HCT116 (cell line): ENCODE data around the gene CD74. TPM values are rescaled to one million over a fixed set of nuclear protein-coding genes. Genes with fewer than 3 reads are reported as not detected.

Source experiments
- ATAC-seq: fragments of 200-7000 bp; cut with Tn5 transposase; 2 replicates; pipeline ENCODE4 v1.9.1; 2020; ENCODE audit warnings: mild to moderate bottlenecking, moderate library complexity
- BruUV-seq: library from RNA; stranded (reverse); fragments of 400-500 nt; replicated peaks from 2 replicates; lab custom pipeline; 2021; lab: Mats Ljungman, UMichigan
- CTCF ChIA-PET: fragments of 300-600 bp; sonication (Branson Sonifier 250); formaldehyde crosslinking; loops from one replicate; lab custom pipeline; 2021; ENCODE audit warnings: antibody characterized with exemption; lab: Charles Lee
- POLR2A ChIA-PET: fragments of 300-600, 350-600 bp; sonication (Branson Sonifier 250); formaldehyde crosslinking; loops from one replicate; lab custom pipeline; 2021; ENCODE audit warnings: antibody characterized with exemption; lab: Charles Lee
- RAD21 ChIA-PET, 2 experiments: fragments of 300-600 bp; sonication (Branson Sonifier 250); formaldehyde crosslinking; loops; one replicate each; lab custom pipeline; 2023; ENCODE audit warnings: low total read pairs in 2 of 2; ENCODE audit not compliant: uncharacterized antibody in 2 of 2, unreplicated experiment in 2 of 2, low non-redundant PET in 1 of 2; lab: Charles Lee
- DNase-seq: peaks from one replicate; pipeline ENCODE4 v3.0.0-alpha.2; 2010; ENCODE audit warnings: low read depth, low spot score
- H2AFZ ChIP-seq: fragments of 200-600 bp; shearing (Covaris generic), sonication (generic); 2 replicates; pipeline ENCODE4 v1.6.1; 2017; ENCODE audit warnings: low read depth, mixed run types, mixed read lengths, antibody characterized with exemption, low read length; ENCODE audit not compliant: poor library complexity, severe bottlenecking
- H3K27ac ChIP-seq: 2 replicates; pipeline ENCODE4 v1.5.1; 2012; ENCODE audit warnings: low read depth, low read length
- H3K27me3 ChIP-seq: fragments of 200-600 bp; sonication (generic); 2 replicates; pipeline ENCODE4 v1.6.1; 2016; ENCODE audit warnings: mixed run types, low read length, mixed read lengths; ENCODE audit not compliant: insufficient read depth
- H3K36me3 ChIP-seq, 2 experiments: fragments of 200-500 bp in 1 of 2; fragments of 200-600 bp in 1 of 2; sonication (Bioruptor generic) in 1 of 2; sonication (generic) in 1 of 2; 2 replicates each; pipeline versions ENCODE4 v1.5.1 to v1.6.1; 2014 to 2016; ENCODE audit warnings: low read length in 2 of 2, inconsistent platforms in 1 of 2, mixed read lengths in 1 of 2, mixed run types in 1 of 2; ENCODE audit not compliant: insufficient read depth in 2 of 2, control insufficient read depth in 1 of 2
- H3K4me1 ChIP-seq, 2 experiments: fragments of 200-600 bp in 1 of 2; sonication (generic) in 1 of 2; 2 replicates each; pipeline versions ENCODE4 v1.5.1 to v1.6.1; 2012 to 2017; ENCODE audit warnings: low read length in 2 of 2, inconsistent platforms in 1 of 2, mild to moderate bottlenecking in 1 of 2, mixed read lengths in 1 of 2, mixed run types in 1 of 2, moderate library complexity in 1 of 2; ENCODE audit not compliant: insufficient read depth in 2 of 2, control insufficient read depth in 1 of 2
- H3K4me2 ChIP-seq: fragments of 200-600 bp; sonication (generic); 2 replicates; pipeline ENCODE4 v1.6.1; 2017; ENCODE audit warnings: mixed run types, low read length, mixed read lengths
- H3K4me3 ChIP-seq, 2 experiments: fragments of 200-600 bp in 1 of 2; sonication (generic) in 1 of 2; replicated peaks in 1 of 2; 2 replicates each; pipeline ENCODE4 v1.5.1; 2011 to 2016; ENCODE audit warnings: low read length in 2 of 2, control low read depth in 1 of 2, low read depth in 1 of 2, mild to moderate bottlenecking in 1 of 2, mixed read lengths in 1 of 2, mixed run types in 1 of 2
- H3K79me2 ChIP-seq: fragments of 200-600 bp; sonication (generic); 2 replicates; pipeline ENCODE4 v1.6.1; 2017; ENCODE audit warnings: mild to moderate bottlenecking, mixed run types, low read length, moderate library complexity, mixed read lengths; ENCODE audit not compliant: insufficient read depth
- H3K9ac ChIP-seq: fragments of 200-600 bp; sonication (generic); 2 replicates; pipeline ENCODE4 v1.6.1; 2016; ENCODE audit warnings: low read length, mixed read lengths
- H3K9me2 ChIP-seq: fragments of 200-600 bp; sonication (generic), shearing (Covaris generic); 2 replicates; pipeline ENCODE4 v1.6.1; 2017; ENCODE audit warnings: mixed run types, mild to moderate bottlenecking, moderate library complexity; ENCODE audit not compliant: insufficient read depth
- H3K9me3 ChIP-seq, 2 experiments: fragments of 200-500 bp in 1 of 2; fragments of 200-600 bp in 1 of 2; sonication (Bioruptor generic) in 1 of 2; sonication (generic) in 1 of 2; 2 replicates each; pipeline ENCODE4 v1.6.1; 2014 to 2017; ENCODE audit warnings: low read length in 2 of 2, mixed read lengths in 2 of 2, inconsistent platforms in 1 of 2, low read depth in 1 of 2, mild to moderate bottlenecking in 1 of 2, mixed run types in 1 of 2, moderate library complexity in 1 of 2; ENCODE audit not compliant: control insufficient read depth in 1 of 2, insufficient read depth in 1 of 2
- H4K20me1 ChIP-seq: fragments of 200-600 bp; sonication (generic), shearing (Covaris generic); 2 replicates; pipeline ENCODE4 v1.6.1; 2017; ENCODE audit warnings: mixed run types, mild to moderate bottlenecking, moderate library complexity; ENCODE audit not compliant: insufficient read depth
- ATF3 ChIP-seq: IDR thresholded peaks from 2 replicates; pipeline ENCODE4 v1.6.1; 2012
- EGR1 ChIP-seq: IDR thresholded peaks from 2 replicates; pipeline ENCODE4 v1.6.1; 2012; ENCODE audit warnings: low read depth
- EZH2phosphoT487 ChIP-seq: fragments of 200-600 bp; IDR thresholded peaks from 2 replicates; pipeline ENCODE4 v1.6.1; 2018; ENCODE audit warnings: antibody characterized with exemption, borderline replicate concordance
- FOSL1 ChIP-seq: IDR thresholded peaks from 2 replicates; pipeline ENCODE4 v1.6.1; 2012; ENCODE audit warnings: low read depth
- JUND ChIP-seq: IDR thresholded peaks from 2 replicates; pipeline ENCODE4 v1.6.1; 2012
- MAX ChIP-seq: IDR thresholded peaks from 2 replicates; pipeline ENCODE4 v1.6.1; 2012
- POLR2A ChIP-seq: IDR thresholded peaks from 2 replicates; pipeline ENCODE4 v1.7.0; 2011; ENCODE audit warnings: borderline replicate concordance; ENCODE audit not compliant: insufficient read depth, insufficient read length; ENCODE audit errors: extremely low read depth
- POLR2AphosphoS5 ChIP-seq: IDR thresholded peaks from 2 replicates; pipeline ENCODE4 v1.6.1; 2011; ENCODE audit warnings: mild to moderate bottlenecking, low read depth, low read length, moderate library complexity
- REST ChIP-seq: IDR thresholded peaks from 2 replicates; pipeline ENCODE4 v1.6.1; 2012; ENCODE audit warnings: low read depth
- SIN3A ChIP-seq: IDR thresholded peaks from 2 replicates; pipeline ENCODE4 v1.6.1; 2012; ENCODE audit warnings: low read depth
- ZFX ChIP-seq: fragments of 450-650 bp; IDR thresholded peaks from 2 replicates; pipeline ENCODE4 v1.6.1; 2017
- intact Hi-C: fragments of 100-400 bp; cut with micrococcal nuclease; formaldehyde crosslinking; loops from 2 replicates; pipeline ENCODE4 v1.10.0; 2022
- total RNA-seq: library from RNA; stranded (reverse); gene quantifications from one replicate; pipeline ENCODE4 v1.2.1, GENCODE V29; 2021; ENCODE audit not compliant: unreplicated experiment
- TF ChIP-seq, protein P1 (sequence below): IDR thresholded peaks from 2 replicates; pipeline ENCODE4 v1.6.1; 2011; ENCODE audit warnings: mild to moderate bottlenecking, low read length, moderate library complexity; ENCODE audit not compliant: insufficient replicate concordance; ENCODE audit errors: extremely low read depth

CD74 gene
- total RNA-seq, 1 experiment from 2014 or later = 8.9 TPM

DNA sequence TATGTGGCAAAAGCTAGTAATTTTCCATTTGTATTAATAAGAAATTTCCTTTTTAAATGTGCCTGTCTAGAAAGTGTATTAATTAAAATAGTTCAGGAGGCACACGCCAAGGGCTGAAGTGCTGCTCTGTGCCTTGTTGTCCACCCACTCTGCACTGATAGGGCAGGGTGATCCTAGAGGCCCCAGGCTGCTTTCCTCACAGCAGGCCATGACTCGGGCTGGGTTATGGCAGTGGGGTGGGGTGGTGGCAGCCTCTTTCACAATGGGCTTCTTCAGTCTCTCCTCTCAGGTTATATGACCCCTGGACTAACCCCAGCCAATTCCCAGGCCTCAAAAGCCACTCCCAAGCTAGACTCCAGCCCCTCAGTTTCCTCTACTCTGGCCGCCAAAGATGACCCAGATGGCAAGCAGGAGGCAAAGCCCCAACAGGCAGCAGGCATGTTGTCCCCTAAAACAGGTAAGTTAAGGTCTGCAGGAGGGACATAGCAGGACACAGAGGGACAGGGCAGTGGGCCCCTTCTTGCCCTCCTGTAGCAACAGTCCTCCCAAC lies 19.5 kb downstream of the CD74 start:
- no TSS peak for BruUV-seq
- H3K79me2 ChIP-seq = no peaks in the 10 kb centered on the region; the same call in 1 of the 2 replicates
- ATAC-seq (no peak), DNase-seq (no peak)
- RAD21 ChIA-PET = no interaction called here
- H3K27ac ChIP-seq = no peak overlapping the region
- H2AFZ ChIP-seq = no peak overlapping the region
- no peaks in the 10 kb centered on the region for H3K4me1 ChIP-seq
- no peak for TF ChIP-seq POLR2AphosphoS5
- TF ChIP-seq SIN3A = no peak
- no peak for TF ChIP-seq EGR1
- TF ChIP-seq, protein P1, sequence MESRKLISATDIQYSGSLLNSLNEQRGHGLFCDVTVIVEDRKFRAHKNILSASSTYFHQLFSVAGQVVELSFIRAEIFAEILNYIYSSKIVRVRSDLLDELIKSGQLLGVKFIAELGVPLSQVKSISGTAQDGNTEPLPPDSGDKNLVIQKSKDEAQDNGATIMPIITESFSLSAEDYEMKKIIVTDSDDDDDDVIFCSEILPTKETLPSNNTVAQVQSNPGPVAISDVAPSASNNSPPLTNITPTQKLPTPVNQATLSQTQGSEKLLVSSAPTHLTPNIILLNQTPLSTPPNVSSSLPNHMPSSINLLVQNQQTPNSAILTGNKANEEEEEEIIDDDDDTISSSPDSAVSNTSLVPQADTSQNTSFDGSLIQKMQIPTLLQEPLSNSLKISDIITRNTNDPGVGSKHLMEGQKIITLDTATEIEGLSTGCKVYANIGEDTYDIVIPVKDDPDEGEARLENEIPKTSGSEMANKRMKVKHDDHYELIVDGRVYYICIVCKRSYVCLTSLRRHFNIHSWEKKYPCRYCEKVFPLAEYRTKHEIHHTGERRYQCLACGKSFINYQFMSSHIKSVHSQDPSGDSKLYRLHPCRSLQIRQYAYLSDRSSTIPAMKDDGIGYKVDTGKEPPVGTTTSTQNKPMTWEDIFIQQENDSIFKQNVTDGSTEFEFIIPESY = no peak
- TF ChIP-seq ATF3 = no peak
- TF ChIP-seq JUND = no peak
- no peak for TF ChIP-seq REST
- no peak for TF ChIP-seq EZH2phosphoT487
- TF ChIP-seq FOSL1 = no peak
- no peak for TF ChIP-seq POLR2A
- no peak for TF ChIP-seq ZFX
- no peak for TF ChIP-seq MAX
- intact Hi-C loops = no loop called here
- no peaks in the 10 kb centered on the region for H3K9me3 ChIP-seq
- no peak overlapping the region for H3K4me2 ChIP-seq
- no peaks in the 10 kb centered on the region for H3K27me3 ChIP-seq
- H3K9me2 ChIP-seq = no peaks in the 10 kb centered on the region
- POLR2A ChIA-PET = no interaction called here
- H3K9ac ChIP-seq = no peak overlapping the region
- no peak overlapping the region for H3K4me3 ChIP-seq
- no peaks in the 10 kb centered on the region for H4K20me1 ChIP-seq
- CTCF ChIA-PET = no interaction called here
- H3K36me3 ChIP-seq = peaks cover 43 to 65% of the 10 kb centered on the region in 2 experiments
